ENCODE measurements around the gene JMJD1C.
"Not testable (repeated sequence)": the region's sequence is repeated elsewhere in the genome, so short reads cannot be mapped to it uniquely, and the experiment has no call there.

Gene JMJD1C

GRCh38 chr10:63294781-63295180 lies 171.0 kb downstream of the JMJD1C start:
- DNase-seq (ENCODE audit: low spot score): no peak
- no peak overlapping the region for H3K4ac ChIP-seq (ENCODE audit: low read length)
- H2BK120ac ChIP-seq (ENCODE audit: low read depth, low read length): no peak overlapping the region
- no peak overlapping the region for H2BK5ac ChIP-seq (ENCODE audit: low read length)
- H3K4me1 ChIP-seq (ENCODE audit: control insufficient read depth in 2 of 2, insufficient read depth in 1 of 2, low read depth in 1 of 2, low read length in 2 of 2): peaks cover 0 to 2% of the 10 kb centered on the region in 2 donors
- H3K4me2 ChIP-seq (ENCODE audit: insufficient read depth, low read length, poor library complexity, severe bottlenecking): no peak overlapping the region
- peaks cover 5% of the 10 kb centered on the region for H3K79me1 ChIP-seq (ENCODE audit: low read depth, low read length)
- H3K27me3 ChIP-seq (ENCODE audit: control insufficient read depth in 3 of 3, insufficient read depth in 3 of 3, low read depth in 1 of 3, low read length in 3 of 3): no peaks in the 10 kb centered on the region
- no peak overlapping the region for H3K23ac ChIP-seq (ENCODE audit: low read depth, low read length, poor library complexity)
- no peaks in the 10 kb centered on the region for H3K9me3 ChIP-seq (replicated peaks in 1 of 2; ENCODE audit: control insufficient read depth in 2 of 2, insufficient read depth in 1 of 2, low read depth in 1 of 2, low read length in 2 of 2)
- no peak overlapping the region for H2AK5ac ChIP-seq (ENCODE audit: low read depth, low read length)
- H4K91ac ChIP-seq (ENCODE audit: low read depth, low read length, poor library complexity): no peak overlapping the region
- no peak overlapping the region for H2BK15ac ChIP-seq (ENCODE audit: low read length)
- no peak overlapping the region for H4K8ac ChIP-seq (ENCODE audit: low read depth, low read length)
- H3K18ac ChIP-seq (ENCODE audit: low read length): no peak overlapping the region
- no peak overlapping the region for H3K4me3 ChIP-seq (ENCODE audit: low read length in 2 of 2)
- no peaks in the 10 kb centered on the region for H3K36me3 ChIP-seq (replicated peaks in 1 of 2; ENCODE audit: control insufficient read depth in 2 of 2, insufficient read depth in 2 of 2, low read length in 2 of 2)
- no peak overlapping the region for H3K27ac ChIP-seq (replicated peaks; ENCODE audit: low read length)
- WGBS, 2 donors (ENCODE audit: extremely low coverage in 2 of 2, insufficient read length in 2 of 2, insufficient replicate concordance in 1 of 2): no CpG with 5 or more reads among the region's 2 CpGs
- H3K14ac ChIP-seq (ENCODE audit: low read length): no peak overlapping the region
- no peak overlapping the region for H2BK12ac ChIP-seq (ENCODE audit: low read length)
- H2AFZ ChIP-seq (ENCODE audit: low read length): no peak overlapping the region
- no peak overlapping the region for H3K9ac ChIP-seq (ENCODE audit: low read depth, low read length, poor library complexity)

DNA sequence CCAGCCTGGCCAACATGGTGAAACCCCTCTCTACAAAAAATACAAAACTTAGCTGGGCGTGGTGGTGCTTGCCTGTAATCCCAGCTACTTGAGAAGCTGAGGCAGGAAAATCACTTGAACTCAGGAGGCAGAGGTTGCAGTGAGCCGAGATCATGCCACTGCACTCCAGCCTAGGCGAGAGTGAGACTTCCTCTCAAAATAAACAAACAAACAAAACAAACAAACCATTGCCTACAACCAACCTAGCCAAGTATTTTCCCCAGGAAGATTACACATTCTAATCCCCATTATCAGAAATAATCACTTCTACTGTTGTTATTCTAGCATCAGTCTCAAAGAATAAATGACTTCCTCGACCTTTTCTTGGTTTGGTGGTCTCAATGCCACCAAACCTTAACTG lies 172.9 kb downstream of the JMJD1C start:
- H3K27ac ChIP-seq (replicated peaks; ENCODE audit: low read length); H3K4me1 ChIP-seq (ENCODE audit: control insufficient read depth in 2 of 2, insufficient read depth in 1 of 2, low read depth in 1 of 2, low read length in 2 of 2); H3K9me3 ChIP-seq (replicated peaks in 1 of 2; ENCODE audit: control insufficient read depth in 2 of 2, insufficient read depth in 1 of 2, low read depth in 1 of 2, low read length in 2 of 2); H3K14ac ChIP-seq (ENCODE audit: low read length); H2AK5ac ChIP-seq (ENCODE audit: low read depth, low read length); H4K91ac ChIP-seq (ENCODE audit: low read depth, low read length, poor library complexity); H4K8ac ChIP-seq (ENCODE audit: low read depth, low read length); H3K18ac ChIP-seq (ENCODE audit: low read length); H2AFZ ChIP-seq (ENCODE audit: low read length); H2BK120ac ChIP-seq (ENCODE audit: low read depth, low read length); H2BK12ac ChIP-seq (ENCODE audit: low read length); H3K4ac ChIP-seq (ENCODE audit: low read length); H2BK15ac ChIP-seq (ENCODE audit: low read length); DNase-seq (ENCODE audit: low spot score); H3K79me1 ChIP-seq (ENCODE audit: low read depth, low read length); H2BK5ac ChIP-seq (ENCODE audit: low read length); H3K4me3 ChIP-seq (ENCODE audit: low read length in 2 of 2); H3K23ac ChIP-seq (ENCODE audit: low read depth, low read length, poor library complexity); H3K9ac ChIP-seq (ENCODE audit: low read depth, low read length, poor library complexity); H3K27me3 ChIP-seq (ENCODE audit: control insufficient read depth in 3 of 3, insufficient read depth in 3 of 3, low read depth in 1 of 3, low read length in 3 of 3); H3K4me2 ChIP-seq (ENCODE audit: insufficient read depth, low read length, poor library complexity, severe bottlenecking); H3K36me3 ChIP-seq (replicated peaks in 1 of 2; ENCODE audit: control insufficient read depth in 2 of 2, insufficient read depth in 2 of 2, low read length in 2 of 2): not testable (repeated sequence)
- WGBS, 2 donors (ENCODE audit: extremely low coverage in 2 of 2, insufficient read length in 2 of 2, insufficient replicate concordance in 1 of 2): no CpG with 5 or more reads among the region's 4 CpGs

DNA sequence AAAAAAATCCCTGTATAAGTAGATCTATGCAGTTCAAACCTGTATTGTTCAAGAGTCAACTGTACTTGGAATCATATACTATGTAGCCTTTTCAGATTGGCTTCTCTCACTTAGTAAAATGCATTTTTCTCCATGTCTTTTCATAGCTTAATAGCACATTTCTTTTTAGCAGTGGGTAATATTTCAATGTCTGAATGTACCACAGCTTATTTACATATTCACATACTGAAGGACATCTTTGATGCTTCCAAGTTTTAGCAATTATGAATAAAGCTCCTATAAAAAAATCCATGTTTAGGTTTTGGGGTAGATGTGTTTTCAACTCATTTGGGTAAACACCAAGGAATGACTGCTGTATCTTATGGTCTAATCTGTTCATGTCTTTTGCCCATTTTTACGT lies 177.6 kb downstream of the JMJD1C start:
- no CpG with 5 or more reads among the region's 1 CpG for WGBS, 2 donors (ENCODE audit: extremely low coverage in 2 of 2, insufficient read length in 2 of 2, insufficient replicate concordance in 1 of 2)
- no peaks in the 10 kb centered on the region for H3K9me3 ChIP-seq (replicated peaks in 1 of 2; ENCODE audit: control insufficient read depth in 2 of 2, insufficient read depth in 1 of 2, low read depth in 1 of 2, low read length in 2 of 2)

GRCh38 chr10:63286754-63287264 lies 179.0 kb downstream of the JMJD1C start:
- Histone ChIP-seq H3K14ac (ENCODE audit: low read length) (no peak overlapping the region), H3K4ac (ENCODE audit: low read length) (no peak overlapping the region), H3K27me3 (ENCODE audit: control insufficient read depth in 3 of 3, insufficient read depth in 3 of 3, low read depth in 1 of 3, low read length in 3 of 3) (no peaks in the 10 kb centered on the region), H3K4me1 (ENCODE audit: control insufficient read depth in 2 of 2, insufficient read depth in 1 of 2, low read depth in 1 of 2, low read length in 2 of 2) (no peaks in the 10 kb centered on the region), H3K4me2 (ENCODE audit: insufficient read depth, low read length, poor library complexity, severe bottlenecking) (no peak overlapping the region), H3K9ac (ENCODE audit: low read depth, low read length, poor library complexity) (no peak overlapping the region), H3K9me3 (replicated peaks in 1 of 2; ENCODE audit: control insufficient read depth in 2 of 2, insufficient read depth in 1 of 2, low read depth in 1 of 2, low read length in 2 of 2) (no peaks in the 10 kb centered on the region), H2AFZ (ENCODE audit: low read length) (no peak overlapping the region), H2AK5ac (ENCODE audit: low read depth, low read length) (no peak overlapping the region), H3K23ac (ENCODE audit: low read depth, low read length, poor library complexity) (no peak overlapping the region), H3K4me3 (ENCODE audit: low read length in 2 of 2) (no peak overlapping the region), H2BK5ac (ENCODE audit: low read length) (no peak overlapping the region), H2BK12ac (ENCODE audit: low read length) (no peak overlapping the region), H4K91ac (ENCODE audit: low read depth, low read length, poor library complexity) (no peak overlapping the region), H3K36me3 (replicated peaks in 1 of 2; ENCODE audit: control insufficient read depth in 2 of 2, insufficient read depth in 2 of 2, low read length in 2 of 2) (no peaks in the 10 kb centered on the region), H4K8ac (ENCODE audit: low read depth, low read length) (no peak overlapping the region), H3K18ac (ENCODE audit: low read length) (no peak overlapping the region), H2BK15ac (ENCODE audit: low read length) (no peak overlapping the region), H3K79me1 (ENCODE audit: low read depth, low read length) (no peaks in the 10 kb centered on the region), H2BK120ac (ENCODE audit: low read depth, low read length) (no peak overlapping the region), H3K27ac (replicated peaks; ENCODE audit: low read length) (no peak overlapping the region)
- DNase-seq (ENCODE audit: low spot score): no peak
- no CpG with 5 or more reads among the region's 4 CpGs for whole genome bisulfite sequencing, 2 donors (ENCODE audit: extremely low coverage in 2 of 2, insufficient read length in 2 of 2, insufficient replicate concordance in 1 of 2)

More for the DNA sequence above, 177.6 kb downstream of the JMJD1C start:
- H2AK5ac ChIP-seq (ENCODE audit: low read depth, low read length): no peak overlapping the region
- H2BK120ac ChIP-seq (ENCODE audit: low read depth, low read length): no peak overlapping the region
- H2BK12ac ChIP-seq (ENCODE audit: low read length): no peak overlapping the region
- no peaks in the 10 kb centered on the region for H3K79me1 ChIP-seq (ENCODE audit: low read depth, low read length)
- H2BK15ac ChIP-seq (ENCODE audit: low read length): no peak overlapping the region
- H2BK5ac ChIP-seq (ENCODE audit: low read length): no peak overlapping the region
- no peak for DNase-seq (ENCODE audit: low spot score)
- H2AFZ ChIP-seq (ENCODE audit: low read length): no peak overlapping the region
- H3K18ac ChIP-seq (ENCODE audit: low read length): no peak overlapping the region
- no peak overlapping the region for H3K4me3 ChIP-seq (ENCODE audit: low read length in 2 of 2)
- no peaks in the 10 kb centered on the region for H3K27me3 ChIP-seq (ENCODE audit: control insufficient read depth in 3 of 3, insufficient read depth in 3 of 3, low read depth in 1 of 3, low read length in 3 of 3)
- H3K4me1 ChIP-seq (ENCODE audit: control insufficient read depth in 2 of 2, insufficient read depth in 1 of 2, low read depth in 1 of 2, low read length in 2 of 2): no peaks in the 10 kb centered on the region
- no peak overlapping the region for H3K4ac ChIP-seq (ENCODE audit: low read length)
- H3K23ac ChIP-seq (ENCODE audit: low read depth, low read length, poor library complexity): no peak overlapping the region
- no peak overlapping the region for H4K91ac ChIP-seq (ENCODE audit: low read depth, low read length, poor library complexity)
- H3K14ac ChIP-seq (ENCODE audit: low read length): no peak overlapping the region
- H3K9ac ChIP-seq (ENCODE audit: low read depth, low read length, poor library complexity): no peak overlapping the region
- no peaks in the 10 kb centered on the region for H3K36me3 ChIP-seq (replicated peaks in 1 of 2; ENCODE audit: control insufficient read depth in 2 of 2, insufficient read depth in 2 of 2, low read length in 2 of 2)
- H3K27ac ChIP-seq (replicated peaks; ENCODE audit: low read length): no peak overlapping the region
- H3K4me2 ChIP-seq (ENCODE audit: insufficient read depth, low read length, poor library complexity, severe bottlenecking): no peak overlapping the region
- H4K8ac ChIP-seq (ENCODE audit: low read depth, low read length): no peak overlapping the region

Measured in neuronal stem cell (in vitro differentiated cells).